ENCODE data around the gene ELOF1. TPM values are rescaled to one million over a fixed set of nuclear protein-coding genes. Genes with fewer than 3 reads are reported as not detected.

The ELOF1 gene
- total and polyA plus RNA-seq, 2 of the 4 experiments (the other 2 are of a cell fraction) = 62.4 to 96.8 TPM

- no CpG with 5 or more reads among the region's 5 CpGs for WGBS, 2 experiments (ENCODE audit: extremely low coverage in 2 of 2, insufficient read length in 1 of 2)
These were observed 11.0 kb upstream of the ELOF1 start for GRCh38 chr19:11570039-11570462.

More at GRCh38 chr19:11570039-11570462, 11.0 kb upstream of the ELOF1 start:
- no peak overlapping the region for H2BK20ac ChIP-seq (ENCODE audit: low read depth, low read length)
- no peak overlapping the region for H3K4ac ChIP-seq (ENCODE audit: low read depth, low read length)
- no peak for DNase-seq
- no peak overlapping the region for H3K23ac ChIP-seq (ENCODE audit: low read depth, low read length)
- no peak overlapping the region for H3K27ac ChIP-seq (ENCODE audit: insufficient read depth, low read length)
- H2BK5ac ChIP-seq (ENCODE audit: low read depth, low read length, poor library complexity, severe bottlenecking) = no peak overlapping the region
- no TSS peak for BruUV-seq (replicated peaks)
- no peak overlapping the region for H2AFZ ChIP-seq (replicated peaks; ENCODE audit: low read length, poor library complexity)
- POLR2A ChIA-PET (ENCODE audit: unreplicated experiment) = no interaction called here
- no peaks in the 10 kb centered on the region for H3K4me1 ChIP-seq (ENCODE audit: control insufficient read depth, insufficient read depth, low read length)
- H3K9me1 ChIP-seq (ENCODE audit: insufficient read depth, low read length) = no peaks in the 10 kb centered on the region
- no peak overlapping the region for H4K91ac ChIP-seq (ENCODE audit: insufficient read depth, low read depth, low read length)
- no peaks in the 10 kb centered on the region for H3K79me1 ChIP-seq (ENCODE audit: low read depth in 1 of 2, low read length in 2 of 2)
- no peak overlapping the region for H2BK15ac ChIP-seq (ENCODE audit: low read depth, low read length)
- no peaks in the 10 kb centered on the region for H3K27me3 ChIP-seq (ENCODE audit: control insufficient read depth, insufficient read depth, low read length)
- CTCF ChIA-PET = interaction anchor here (0.6 kb wide), 1 partner anchor 154 kb away, joined by 3 read pairs; no protein-coding TSS in a partner anchor
- H3K14ac ChIP-seq (replicated peaks; ENCODE audit: low read depth, low read length) = no peak overlapping the region
- intact Hi-C loops (cut with micrococcal nuclease) (no loop called here), dilution Hi-C loops (cut with HindIII; ENCODE audit: low sequenced_read_pairs, unreplicated experiment) (no loop called here), in situ Hi-C loops (cut with MboI; ENCODE audit: low sequenced_read_pairs) (no loop called here)
- no peak overlapping the region for H4K8ac ChIP-seq (ENCODE audit: low read depth in 2 of 2, low read length in 2 of 2)
- H3K9me3 ChIP-seq (ENCODE audit: control insufficient read depth, insufficient read depth, low read length) = no peaks in the 10 kb centered on the region
- H4K20me1 ChIP-seq (ENCODE audit: insufficient read depth, low read length) = no peaks in the 10 kb centered on the region
- no peak overlapping the region for H3K4me3 ChIP-seq (ENCODE audit: insufficient read depth, low read depth, low read length)
- H4K5ac ChIP-seq (ENCODE audit: low read depth, low read length) = no peak overlapping the region
- no peaks in the 10 kb centered on the region for H3K36me3 ChIP-seq (ENCODE audit: control insufficient read depth, insufficient read depth, low read length)
- no peak overlapping the region for H2BK120ac ChIP-seq (ENCODE audit: low read depth, low read length)
- H3K9ac ChIP-seq (ENCODE audit: low read depth, low read length) = no peak overlapping the region
- H3K18ac ChIP-seq (ENCODE audit: low read depth, low read length) = no peak overlapping the region
- H3K56ac ChIP-seq (ENCODE audit: extremely low read depth, insufficient read depth, low read length) = no peak overlapping the region
- no peak overlapping the region for H3K4me2 ChIP-seq (ENCODE audit: low read depth, low read length)
- H2AK9ac ChIP-seq (replicated peaks; ENCODE audit: low read depth, low read length, poor library complexity) = no peak overlapping the region
- H2AK5ac ChIP-seq (ENCODE audit: low read depth, low read length) = no peak overlapping the region
- TF ChIP-seq MAFK (IDR thresholded peaks at IDR 0.05; ENCODE audit: low read depth, low read length) (no peak), BHLHE40 (IDR thresholded peaks at IDR 0.05; ENCODE audit: low read depth, low read length) (no peak), RAD21 (IDR thresholded peaks at IDR 0.05; ENCODE audit: low read length) (no peak), CHD1 (IDR thresholded peaks at IDR 0.05; ENCODE audit: low read depth, low read length) (no peak)
- TF ChIP-seq, protein P1, sequence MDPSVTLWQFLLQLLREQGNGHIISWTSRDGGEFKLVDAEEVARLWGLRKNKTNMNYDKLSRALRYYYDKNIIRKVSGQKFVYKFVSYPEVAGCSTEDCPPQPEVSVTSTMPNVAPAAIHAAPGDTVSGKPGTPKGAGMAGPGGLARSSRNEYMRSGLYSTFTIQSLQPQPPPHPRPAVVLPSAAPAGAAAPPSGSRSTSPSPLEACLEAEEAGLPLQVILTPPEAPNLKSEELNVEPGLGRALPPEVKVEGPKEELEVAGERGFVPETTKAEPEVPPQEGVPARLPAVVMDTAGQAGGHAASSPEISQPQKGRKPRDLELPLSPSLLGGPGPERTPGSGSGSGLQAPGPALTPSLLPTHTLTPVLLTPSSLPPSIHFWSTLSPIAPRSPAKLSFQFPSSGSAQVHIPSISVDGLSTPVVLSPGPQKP (IDR thresholded peaks at IDR 0.05; ENCODE audit: borderline replicate concordance, low read depth, low read length) = no peak
- no peak for ATAC-seq (ENCODE audit: low read depth)
